Stimulated activated CD4-positive, alpha-beta T cell treated with anti-CD3 and anti-CD28 coated beads, Interleukin-1b, Interleukin-23, amount 100 ng/mL, for 24 hours (primary cell): ENCODE measurements around the gene RANGAP1.

Experiments used
- DNase-seq, 4 experiments: peaks; one replicate each; pipeline ENCODE4 v3.0.0-alpha.2; 2020; ENCODE audit warnings: low read depth in 4 of 4, low spot score in 1 of 4

RANGAP1 gene

DNA sequence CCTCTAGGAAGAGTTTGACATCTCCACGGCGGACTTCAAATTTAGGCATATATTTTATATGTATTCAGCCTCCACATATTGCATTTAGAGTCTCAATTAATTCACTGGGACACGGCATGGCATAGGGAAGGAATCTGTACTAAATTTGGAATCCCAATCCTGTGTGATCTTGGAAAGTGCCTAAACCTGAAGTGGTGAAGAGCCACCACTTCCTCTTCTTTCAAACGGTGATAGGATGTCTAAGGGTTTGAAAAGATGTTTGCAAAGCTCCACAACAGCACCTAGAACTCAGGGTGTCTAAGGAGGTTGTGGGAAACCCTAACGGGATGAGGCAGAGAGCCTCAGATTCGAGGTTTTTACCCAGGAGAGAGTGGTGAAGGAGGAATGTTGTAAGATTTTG lies 81.9 kb downstream of the RANGAP1 start:
- DNase-seq, result no peak

GRCh38 chr22:41203118-41203517 lies 82.9 kb downstream of the RANGAP1 start:
- no peak for DNase-seq

DNA sequence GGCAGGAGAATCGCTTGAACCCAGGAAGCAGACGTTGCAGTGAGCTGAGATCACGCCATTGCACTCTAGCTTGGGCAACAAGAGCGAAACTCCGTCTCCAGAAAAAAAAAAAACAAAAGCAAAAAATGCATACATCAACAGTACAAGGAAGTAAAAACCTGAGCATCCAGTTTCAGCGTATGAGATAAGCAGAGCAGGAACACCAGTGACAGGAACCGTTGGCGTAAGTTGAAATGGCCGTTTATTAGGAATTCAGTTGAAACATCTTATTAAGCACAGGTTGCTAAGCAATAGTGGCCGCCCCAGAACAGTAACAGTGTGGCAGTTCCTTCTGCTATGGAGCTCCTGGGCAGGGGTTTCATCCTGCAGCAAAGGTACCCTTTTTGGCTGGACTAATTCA lies 84.8 kb downstream of the RANGAP1 start:
- no peak for DNase-seq

GRCh38 chr22:41198027-41198580 lies 87.9 kb downstream of the RANGAP1 start:
- DNase-seq, result peak in 3 of 4 experiments; percentile 21 to 50 (median 47)

DNA sequence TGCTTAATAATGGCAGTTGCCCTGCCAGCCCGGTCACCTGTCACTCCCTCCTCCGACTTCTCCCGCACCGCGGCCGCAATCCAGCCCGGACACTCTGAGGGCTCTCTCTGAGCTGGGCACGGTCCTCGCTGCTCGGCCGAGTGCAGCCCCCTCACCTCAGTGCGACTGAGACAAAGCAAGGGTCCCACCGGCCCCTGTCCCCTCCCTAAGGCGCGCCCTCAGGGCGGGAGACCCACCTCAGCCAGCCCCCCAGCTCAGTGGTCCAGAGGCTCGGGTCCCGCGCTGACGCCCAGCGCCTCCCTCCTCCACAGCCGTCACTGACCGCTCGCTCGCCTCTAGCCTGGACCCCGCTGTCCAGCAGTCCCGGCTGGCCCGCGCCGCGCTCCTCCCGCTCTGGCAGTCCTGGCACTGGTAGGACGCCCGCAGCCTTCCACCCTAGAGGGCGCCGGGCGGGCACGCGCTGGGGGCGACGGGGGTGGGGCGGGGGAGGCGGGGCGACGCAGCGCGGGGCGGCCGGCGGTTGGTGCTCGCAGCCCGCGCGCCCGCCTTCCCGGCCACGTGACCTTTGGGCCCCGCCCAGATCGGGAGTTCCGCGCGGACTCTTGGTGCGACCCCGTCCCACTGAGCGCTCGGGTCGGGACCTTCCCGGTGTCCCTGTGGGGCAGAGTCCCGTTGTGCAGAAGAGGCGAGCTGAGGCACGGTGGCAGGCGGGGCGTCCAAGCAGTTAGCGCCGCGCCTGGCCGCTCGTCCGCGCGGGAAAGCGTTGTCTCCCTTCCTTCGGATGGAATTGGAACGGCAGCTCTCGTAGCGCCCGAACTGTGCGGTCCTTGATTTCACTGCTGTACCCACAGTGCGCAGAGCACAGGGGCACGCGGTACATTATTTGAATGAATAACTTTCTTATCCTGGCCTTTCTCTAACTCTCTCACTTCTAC lies 88.7 kb downstream of the RANGAP1 start:
- DNase-seq, result peak; percentile 59 to 75 (median 73)
